ENCODE results near the gene SYTL3. TPM values are rescaled to one million over a fixed set of nuclear protein-coding genes. Genes with fewer than 3 reads are reported as not detected.

Gene SYTL3
- total and polyA plus RNA-seq, 9 of the 15 experiments (the other 6 are each of a cell fraction or from before 2014, with no cell fraction given): 0.04 to 0.46 (median 0.17) TPM; not detected in 1

DNA sequence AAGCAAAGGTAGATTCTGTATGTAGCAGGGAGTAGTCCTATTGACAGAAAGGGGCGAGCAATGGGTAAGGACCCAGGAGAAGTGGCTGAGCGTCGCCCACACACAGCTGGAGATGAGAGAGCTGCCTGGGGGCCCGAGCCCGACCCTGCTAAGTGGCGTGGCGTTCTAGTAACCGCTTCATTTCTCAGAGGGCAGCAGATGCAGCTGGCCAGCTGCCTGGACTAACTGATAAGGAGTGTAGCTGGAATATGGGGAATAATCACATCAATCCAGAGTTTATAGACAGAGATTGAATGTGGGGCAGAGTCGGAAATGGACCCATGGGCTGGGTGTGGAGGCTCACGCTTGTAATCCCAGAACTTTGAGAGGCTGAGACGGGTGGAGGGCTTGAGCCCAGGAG, 104.9 kb downstream of the SYTL3 start:
- Histone ChIP-seq H3K9me1 (ENCODE audit: control insufficient read depth, insufficient read depth, low read length) (no peaks in the 10 kb centered on the region), H3K79me2 (ENCODE audit: control insufficient read depth, insufficient read depth, low read length) (no peaks in the 10 kb centered on the region), H3K9ac (ENCODE audit: insufficient read depth in 1 of 2, low read depth in 2 of 2, low read length in 2 of 2) (0 out of 4 replicates have a peak overlapping the region, but pooled peaks of 1 of the 2 experiments have one; percentile 81), H4K20me1 (replicated peaks; ENCODE audit: control insufficient read depth, insufficient read depth, low read length) (peaks cover 15% of the 10 kb centered on the region), H3K27ac (ENCODE audit: extremely low read depth, low read depth, low read length) (no peak overlapping the region), H3K27me3 (ENCODE audit: control insufficient read depth in 2 of 2, insufficient read depth in 2 of 2, low read length in 2 of 2) (peaks cover 29 to 57% of the 10 kb centered on the region in 2 experiments), H3K4me3 (no peak overlapping the region), H3K9me3 (replicated peaks; ENCODE audit: control insufficient read depth, insufficient read depth, low read depth, low read length) (no peaks in the 10 kb centered on the region), H3K36me3 (ENCODE audit: control insufficient read depth, insufficient read depth, low read length) (no peaks in the 10 kb centered on the region), H3K4me1 (replicated peaks in 1 of 2; ENCODE audit: control insufficient read depth in 2 of 2, insufficient read depth in 2 of 2, low read length in 2 of 2) (peaks cover 4 to 23% of the 10 kb centered on the region in 2 experiments; a peak in 3 of 5 replicates), H3K4me2 (ENCODE audit: insufficient read depth, low read length) (no peak overlapping the region), H2AFZ (ENCODE audit: low read depth, low read length) (no peak overlapping the region)
- POLR2A ChIA-PET: interaction anchor here (0.7 to 1.5 kb wide), 3 partner anchors 15 to 51 kb away, joined by 3 to 6 read pairs (median 3); no protein-coding TSS in a partner anchor
- intact Hi-C loops (cut with micrococcal nuclease) (no loop called here), in situ Hi-C loops (cut with MboI) (no loop called here)
- CTCF ChIA-PET (ENCODE audit: low intra/inter-chr PET ratio): no interaction called here
- DNase-seq (ENCODE audit: extremely low read depth in 1 of 4, low spot score in 3 of 4) (no peak), ATAC-seq (no peak), FAIRE-seq (no peak)
- no TSS peak for BruUV-seq (replicated peaks)
- 5% methylated on average over 11 of the region's 11 CpGs for WGBS (ENCODE audit: insufficient coverage, low coverage, missing lambda C conversion rate)
- TF ChIP-seq JUND (IDR thresholded peaks at IDR 0.05; ENCODE audit: borderline replicate concordance, low read depth, low read length): no peak
- no peak for TF ChIP-seq JUND (tag; IDR thresholded peaks at IDR 0.05; ENCODE audit: borderline replicate concordance, low read depth, low read length)
- TF ChIP-seq C11orf30 (IDR thresholded peaks at IDR 0.05; ENCODE audit: low read depth): no peak
- TF ChIP-seq, protein P1, sequence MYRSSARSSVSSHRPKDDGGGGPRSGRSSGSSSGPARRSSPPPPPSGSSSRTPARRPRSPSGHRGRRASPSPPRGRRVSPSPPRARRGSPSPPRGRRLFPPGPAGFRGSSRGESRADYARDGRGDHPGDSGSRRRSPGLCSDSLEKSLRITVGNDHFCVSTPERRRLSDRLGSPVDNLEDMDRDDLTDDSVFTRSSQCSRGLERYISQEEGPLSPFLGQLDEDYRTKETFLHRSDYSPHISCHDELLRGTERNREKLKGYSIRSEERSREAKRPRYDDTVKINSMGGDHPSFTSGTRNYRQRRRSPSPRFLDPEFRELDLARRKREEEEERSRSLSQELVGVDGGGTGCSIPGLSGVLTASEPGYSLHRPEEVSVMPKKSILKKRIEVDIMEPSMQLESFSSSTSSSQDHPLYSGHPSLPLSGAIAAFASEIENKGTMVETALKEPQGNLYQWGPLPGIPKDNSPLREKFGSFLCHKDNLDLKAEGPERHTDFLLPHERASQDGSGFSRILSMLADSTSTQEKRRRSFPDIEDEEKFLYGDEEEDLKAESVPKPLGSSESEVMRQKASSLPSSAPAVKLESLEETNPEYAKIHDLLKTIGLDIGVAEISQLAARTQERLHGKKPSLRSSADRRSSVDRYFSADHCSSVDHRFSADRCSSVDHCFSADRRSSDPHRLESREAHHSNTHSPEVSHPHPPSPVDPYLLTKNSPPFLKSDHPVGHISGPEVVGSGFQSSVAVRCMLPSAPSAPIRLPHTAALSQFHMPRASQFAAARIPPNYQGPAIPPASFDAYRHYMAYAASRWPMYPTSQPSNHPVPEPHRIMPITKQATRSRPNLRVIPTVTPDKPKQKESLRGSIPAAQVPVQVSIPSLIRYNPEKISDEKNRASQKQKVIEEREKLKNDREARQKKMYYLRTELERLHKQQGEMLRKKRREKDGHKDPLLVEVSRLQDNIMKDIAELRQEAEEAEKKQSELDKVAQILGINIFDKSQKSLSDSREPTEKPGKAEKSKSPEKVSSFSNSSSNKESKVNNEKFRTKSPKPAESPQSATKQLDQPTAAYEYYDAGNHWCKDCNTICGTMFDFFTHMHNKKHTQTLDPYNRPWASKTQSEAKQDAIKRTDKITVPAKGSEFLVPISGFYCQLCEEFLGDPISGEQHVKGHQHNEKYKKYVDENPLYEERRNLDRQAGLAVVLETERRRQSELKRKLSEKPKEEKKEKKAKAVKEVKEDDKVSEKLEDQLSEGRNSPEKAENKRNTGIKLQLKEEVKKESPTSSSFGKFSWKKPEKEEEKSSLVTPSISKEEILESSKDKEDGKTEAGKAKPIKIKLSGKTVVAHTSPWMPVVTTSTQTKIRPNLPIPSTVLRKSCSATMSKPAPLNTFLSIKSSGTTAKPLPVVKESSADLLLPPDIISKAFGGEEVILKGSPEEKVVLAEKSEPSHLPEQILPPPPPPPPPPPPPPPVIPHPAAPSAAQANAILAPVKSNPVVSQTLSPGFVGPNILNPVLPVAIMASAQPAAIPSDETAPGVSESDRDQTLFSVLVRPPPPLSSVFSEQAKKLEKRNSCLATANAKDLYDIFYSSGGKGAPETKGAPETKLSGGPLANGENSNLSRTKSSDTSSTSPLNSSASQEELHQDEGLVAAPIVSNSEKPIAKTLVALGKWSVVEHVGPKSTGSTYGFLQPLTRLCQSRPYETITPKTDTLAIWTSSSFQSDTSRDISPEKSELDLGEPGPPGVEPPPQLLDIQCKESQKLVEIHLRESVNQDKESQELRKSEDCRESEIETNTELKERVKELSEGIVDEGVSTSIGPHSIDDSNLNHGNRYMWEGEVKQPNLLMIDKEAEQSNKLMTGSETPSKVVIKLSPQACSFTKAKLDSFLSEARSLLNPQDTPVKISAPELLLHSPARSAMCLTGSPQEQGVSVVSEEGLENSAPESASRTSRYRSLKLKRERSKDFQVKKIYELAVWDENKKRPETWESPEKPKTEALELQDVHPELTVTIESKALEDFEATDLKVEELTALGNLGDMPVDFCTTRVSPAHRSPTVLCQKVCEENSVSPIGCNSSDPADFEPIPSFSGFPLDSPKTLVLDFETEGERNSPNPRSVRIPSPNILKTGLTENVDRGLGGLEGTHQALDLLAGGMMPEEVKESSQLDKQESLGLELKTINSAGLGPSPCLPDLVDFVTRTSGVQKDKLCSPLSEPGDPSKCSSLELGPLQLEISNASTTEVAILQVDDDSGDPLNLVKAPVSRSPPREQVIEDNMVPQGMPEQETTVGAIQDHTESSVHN (IDR thresholded peaks at IDR 0.05; ENCODE audit: borderline replicate concordance in 1 of 2, low read depth in 1 of 2): no peak
- no peak for TF ChIP-seq POLR3G (IDR thresholded peaks at IDR 0.05; ENCODE audit: extremely low read depth, insufficient read length, insufficient replicate concordance)
- TF ChIP-seq ATF7 (IDR thresholded peaks at IDR 0.05): no peak
- no peak for TF ChIP-seq USF1 (CRISPR knock-in tag; IDR thresholded peaks at IDR 0.05)
- no peak for TF ChIP-seq RBM39 (optimal IDR thresholded peaks at IDR 0.05; ENCODE audit: low read depth, low read length)
- TF ChIP-seq EGR1 (conservative IDR thresholded peaks at IDR 0.05): 0 out of 2 replicates have a peak, but pooled peaks have one; percentile 17
- no peak for TF ChIP-seq SIX5 (IDR thresholded peaks at IDR 0.05; ENCODE audit: borderline replicate concordance in 1 of 2, insufficient read depth in 1 of 2, low read depth in 1 of 2, low read length in 2 of 2)
- TF ChIP-seq KDM1A (IDR thresholded peaks at IDR 0.05): peak in 1 of 2 experiments; percentile 54; a peak in 1 of 4 replicates
- no peak for TF ChIP-seq ZNF12 (CRISPR knock-in tag; IDR thresholded peaks at IDR 0.05)
- TF ChIP-seq SRF (CRISPR knock-in tag; IDR thresholded peaks at IDR 0.05): no peak
- TF ChIP-seq CXXC5 (CRISPR knock-in tag; IDR thresholded peaks at IDR 0.05): no peak
- peak; percentile 72 for TF ChIP-seq CBFA2T3 (IDR thresholded peaks at IDR 0.05)

Data from K562 (cell line).